SIG-M5 treated with dmso at 0.1 percent for 504 hours (cell line): Measurements from ENCODE around the gene ERC2.
A peak's percentile ranks its signal among the peaks of the same experiment; 100 is the strongest.

Experiments used
- DNase-seq: peaks from one replicate; lab custom pipeline; 2025; ENCODE audit not compliant: unreplicated experiment; lab: John Stamatoyannopoulos, UW

The ERC2 gene

DNA sequence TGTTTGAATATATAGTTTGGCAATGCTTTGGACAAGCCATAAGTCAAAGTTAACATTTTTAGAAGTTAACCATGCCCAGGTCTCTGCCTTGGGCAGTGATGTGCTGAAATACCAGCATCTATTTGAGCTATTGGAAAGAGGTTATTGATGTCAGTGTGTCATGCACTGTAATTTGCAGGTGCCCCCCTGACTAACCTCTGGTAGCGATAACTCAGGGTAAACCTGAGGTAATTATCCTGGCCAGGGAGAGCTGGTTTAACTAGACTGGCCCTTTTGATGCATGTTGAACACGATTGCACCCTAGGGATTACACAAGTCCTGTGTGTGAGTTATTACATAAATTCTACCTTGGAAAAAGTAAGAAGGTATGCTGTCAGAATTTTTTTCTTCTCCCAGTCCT is 525.4 kb downstream of the ERC2 start:
- no peak for DNase-seq

GRCh38 chr3:55939287-55939686 is 529.0 kb downstream of the ERC2 start:
- no peak for DNase-seq

- no peak for DNase-seq
Measured at GRCh38 chr3:55937301-55937700, 531.0 kb downstream of the ERC2 start.

- DNase-seq: no peak
Measured at GRCh38 chr3:55936549-55937052, 531.7 kb downstream of the ERC2 start.

GRCh38 chr3:55935241-55935640 is 533.0 kb downstream of the ERC2 start:
- DNase-seq: no peak

GRCh38 chr3:55934771-55935170 is 533.5 kb downstream of the ERC2 start:
- DNase-seq: no peak

DNA sequence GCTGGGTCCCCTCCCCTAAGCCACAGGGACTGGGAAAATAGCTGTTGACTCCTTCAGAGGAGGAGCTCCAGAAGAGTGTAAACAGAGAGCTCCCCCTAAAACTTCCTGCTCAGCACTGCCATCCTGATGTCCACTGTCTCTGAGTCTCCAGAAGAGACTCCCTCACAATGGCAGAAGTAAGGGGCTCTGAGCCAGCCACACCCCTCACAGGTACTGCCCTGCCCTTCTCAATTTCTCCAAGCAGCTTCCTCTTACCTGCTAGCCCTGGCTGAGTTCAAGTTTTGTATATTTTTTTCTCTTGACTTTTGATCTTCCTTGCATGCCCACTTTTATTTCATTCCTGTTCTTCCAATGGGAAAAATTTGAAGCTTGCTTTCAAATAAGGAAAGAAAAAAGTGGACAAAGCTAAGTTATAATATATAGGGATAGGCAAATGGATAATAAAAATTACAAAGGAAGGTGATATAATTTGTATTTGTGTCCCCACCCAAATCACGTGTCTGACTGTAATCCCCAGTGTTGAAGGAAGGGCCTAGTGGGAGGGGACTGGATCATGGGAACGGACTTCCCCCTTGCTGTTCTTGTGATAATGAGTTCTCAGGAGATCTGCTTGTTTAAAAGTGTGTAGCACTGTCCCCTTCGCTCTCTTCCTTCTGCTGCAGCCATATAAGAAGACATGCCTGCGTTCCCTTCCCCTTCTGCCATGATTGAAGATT is 539.0 kb downstream of the ERC2 start:
- DNase-seq: no peak

DNA sequence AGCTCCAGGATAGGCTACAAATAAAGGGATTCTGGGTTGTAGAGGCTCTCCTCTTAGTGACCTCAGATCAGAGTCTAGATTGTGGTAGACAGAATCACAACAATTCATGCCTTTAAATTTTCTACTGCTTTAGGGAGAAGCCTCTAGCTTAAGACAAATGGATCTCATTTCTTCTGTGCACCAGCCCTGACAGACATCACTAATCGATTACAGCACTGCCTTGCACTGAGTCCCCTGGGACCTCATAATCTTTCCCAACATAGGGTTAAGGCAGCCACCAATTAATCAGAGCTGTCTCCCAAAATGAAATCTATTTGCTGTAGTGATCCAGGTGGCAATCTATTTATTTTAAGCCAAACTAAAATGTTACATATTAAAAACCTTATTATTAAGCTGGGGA is 544.6 kb downstream of the ERC2 start:
- DNase-seq: no peak

GRCh38 chr3:55923207-55923606 is 545.1 kb downstream of the ERC2 start:
- no peak for DNase-seq

DNA sequence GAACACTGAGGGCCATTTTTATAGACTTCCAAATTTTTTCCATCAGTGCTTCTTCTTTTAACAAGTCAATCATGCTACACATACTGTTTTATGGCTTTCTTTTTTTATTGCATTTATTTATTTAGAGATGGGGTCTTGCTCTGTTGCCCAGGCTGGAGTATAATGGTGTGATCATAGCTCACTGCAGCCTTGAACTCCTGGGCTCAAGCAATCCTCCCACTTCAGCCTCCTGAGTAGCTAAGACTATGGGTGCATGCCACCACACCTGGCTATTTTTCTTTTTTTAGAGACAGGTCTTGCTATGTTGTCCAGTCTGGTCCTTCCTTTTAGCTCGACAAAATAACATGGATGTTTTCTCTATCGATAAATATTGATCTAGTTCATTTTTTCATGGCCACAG is 555.4 kb downstream of the ERC2 start:
- DNase-seq: no peak

DNA sequence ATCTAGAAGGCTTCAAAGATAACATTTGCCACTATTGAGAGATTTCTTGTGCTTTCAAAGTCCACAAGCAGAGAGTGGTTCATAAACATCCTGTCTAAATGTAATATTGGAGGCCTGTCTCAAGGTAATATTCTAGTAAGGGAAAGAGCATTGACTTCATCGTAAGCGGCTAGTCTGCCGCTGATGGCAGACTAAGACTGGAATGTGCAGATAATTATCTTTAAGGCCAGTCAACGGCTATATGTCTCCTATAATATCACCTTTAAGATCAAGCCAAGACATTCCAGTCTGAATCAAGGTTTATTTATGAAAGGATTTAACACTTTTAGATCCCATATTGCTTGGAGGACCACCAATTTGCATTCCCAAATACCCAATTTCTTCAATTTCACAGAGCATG is 557.0 kb downstream of the ERC2 start:
- no peak for DNase-seq

DNA sequence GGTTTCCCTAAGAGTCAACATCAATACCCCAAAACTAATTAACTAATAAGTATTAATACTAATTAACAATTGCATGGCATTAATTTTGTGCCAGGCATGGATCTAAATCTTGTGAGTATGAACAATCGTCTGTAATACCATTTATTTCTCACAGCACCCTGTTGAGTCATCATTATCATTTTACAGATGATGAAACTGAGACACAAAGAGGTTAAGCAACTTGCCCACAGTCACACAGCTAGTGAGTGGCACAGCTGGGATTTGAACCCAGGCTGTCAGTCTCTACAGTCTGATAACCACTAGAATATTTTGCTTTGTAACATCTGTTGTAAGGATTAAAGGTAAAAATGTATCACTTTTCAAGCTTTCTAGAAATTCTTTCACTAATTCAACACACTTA is 557.7 kb downstream of the ERC2 start:
- DNase-seq: no peak

DNA sequence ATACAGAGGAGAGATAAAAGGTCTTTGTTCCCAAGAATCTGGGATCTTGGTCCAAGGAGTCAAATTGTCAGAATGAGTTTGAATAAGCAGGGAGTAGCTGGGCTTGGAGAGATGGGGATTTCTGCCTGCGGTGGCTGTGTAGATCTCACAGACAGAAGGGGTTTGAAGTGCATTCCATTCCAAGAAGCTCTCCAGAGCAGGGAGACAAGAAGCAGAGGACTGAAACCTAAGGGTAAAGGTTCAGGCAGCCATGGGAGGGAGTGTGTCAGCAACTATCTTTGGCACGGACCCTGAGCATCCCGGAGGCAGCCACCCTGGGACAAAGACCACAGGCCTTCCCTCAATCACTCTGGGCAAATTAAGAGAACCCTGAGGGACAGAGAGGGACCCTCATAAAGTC is 558.9 kb downstream of the ERC2 start:
- no peak for DNase-seq

DNA sequence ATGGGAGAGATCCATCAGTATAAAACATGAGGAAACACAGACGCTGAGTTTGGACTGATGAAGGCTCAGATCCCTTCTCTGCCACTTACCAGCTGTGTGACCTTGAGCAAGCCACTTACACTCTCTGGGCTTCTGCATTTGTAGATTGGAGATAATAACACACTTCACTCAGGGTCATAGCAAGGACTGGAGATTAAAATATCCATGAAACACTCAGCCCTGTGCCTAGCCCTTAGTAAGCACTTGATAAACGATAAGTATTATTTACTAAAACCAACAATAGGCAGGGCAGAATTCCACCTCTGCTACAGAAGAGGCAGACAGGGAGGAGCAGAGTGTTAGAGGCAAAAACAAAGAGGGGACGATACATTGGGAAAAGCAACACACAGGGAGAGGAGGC is 560.7 kb downstream of the ERC2 start:
- DNase-seq: no peak

GRCh38 chr3:55906896-55907295 is 561.4 kb downstream of the ERC2 start:
- DNase-seq: no peak

DNA sequence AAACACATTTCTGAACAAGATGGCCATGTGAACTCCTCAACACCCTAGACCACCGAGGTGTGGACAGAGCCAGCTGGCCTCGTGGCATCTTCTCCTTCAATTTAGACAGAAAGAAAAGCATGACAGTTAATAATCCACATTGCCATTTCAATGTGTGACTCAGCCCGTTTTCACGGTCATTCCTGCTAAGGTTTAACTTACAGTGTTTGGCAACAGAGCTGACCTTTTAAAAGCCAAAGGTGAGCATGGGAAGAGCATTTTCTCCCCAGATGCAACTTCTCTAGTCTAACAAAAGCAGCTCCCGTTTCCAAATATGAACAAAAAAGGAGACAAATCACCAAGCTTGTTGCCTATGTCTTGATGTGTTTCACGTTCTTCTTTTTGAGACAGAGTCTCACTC is 563.6 kb downstream of the ERC2 start:
- no peak for DNase-seq

- DNase-seq: no peak
Measured at GRCh38 chr3:55903680-55904079, 564.6 kb downstream of the ERC2 start.

GRCh38 chr3:55902221-55902900 is 565.9 kb downstream of the ERC2 start:
- DNase-seq: no peak

- DNase-seq: no peak
Measured at GRCh38 chr3:55899887-55900286, 568.4 kb downstream of the ERC2 start.

DNA sequence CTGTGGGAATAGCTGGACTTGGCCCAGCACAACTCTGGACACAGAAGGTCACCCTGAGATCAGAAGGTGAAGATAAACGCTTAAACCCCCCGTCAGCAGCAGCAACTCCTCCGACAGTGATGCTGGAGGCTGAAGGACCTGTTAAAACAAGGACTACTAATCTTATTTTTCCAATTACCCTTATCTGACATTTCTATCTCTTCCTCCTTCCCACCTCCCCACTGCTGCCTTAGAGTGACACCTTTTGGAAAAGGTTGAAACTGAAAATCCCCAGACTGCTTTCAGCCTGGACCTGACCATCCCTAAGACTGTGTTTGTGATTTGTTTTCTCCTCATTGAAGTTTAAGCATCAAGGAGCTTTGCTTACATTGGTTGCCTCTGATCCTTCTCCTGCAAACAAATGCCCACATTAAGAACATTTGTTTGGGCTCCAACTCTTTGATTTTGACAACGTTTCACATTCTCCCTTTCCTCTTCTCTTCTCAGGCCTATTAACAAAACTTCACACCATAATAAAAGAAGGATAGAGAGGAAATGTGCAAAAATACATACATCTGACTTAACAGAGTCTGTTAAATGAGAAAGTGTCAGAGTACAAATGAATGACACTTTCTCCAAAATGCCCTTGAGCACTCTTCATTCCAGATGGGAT is 570.6 kb downstream of the ERC2 start:
- peak; percentile 7 for DNase-seq

DNA sequence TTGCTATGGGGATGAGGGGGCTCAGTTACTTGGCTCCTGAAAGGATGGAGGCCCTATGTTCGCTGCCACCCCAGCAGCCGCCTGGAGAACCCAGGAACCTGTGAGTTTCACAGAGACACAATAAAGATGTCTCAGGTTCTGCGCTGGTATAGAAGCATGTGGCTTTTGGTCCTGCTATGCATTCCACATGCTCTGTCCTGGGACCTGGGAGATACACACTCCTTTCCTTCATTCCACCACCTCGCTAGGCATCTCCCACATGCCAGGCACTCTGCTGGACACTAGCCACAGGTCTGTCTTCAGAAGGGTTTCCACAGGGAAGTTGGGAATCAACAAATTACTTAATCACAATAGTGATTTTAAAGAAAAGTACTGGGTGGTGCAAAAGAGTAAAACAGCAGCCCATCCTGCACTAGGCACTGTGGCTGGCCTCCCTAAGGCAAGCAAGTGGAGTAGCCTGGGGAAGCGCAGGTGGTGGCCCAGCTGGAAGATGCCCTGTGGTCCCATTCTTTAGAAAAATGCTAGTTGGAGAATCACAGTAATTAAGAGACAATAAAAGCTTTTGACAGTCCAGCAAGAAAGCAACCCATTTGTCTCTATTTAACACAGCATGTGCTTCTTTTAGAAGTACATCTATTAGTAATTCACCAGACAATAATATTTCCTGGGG is 572.2 kb downstream of the ERC2 start:
- DNase-seq: no peak

DNA sequence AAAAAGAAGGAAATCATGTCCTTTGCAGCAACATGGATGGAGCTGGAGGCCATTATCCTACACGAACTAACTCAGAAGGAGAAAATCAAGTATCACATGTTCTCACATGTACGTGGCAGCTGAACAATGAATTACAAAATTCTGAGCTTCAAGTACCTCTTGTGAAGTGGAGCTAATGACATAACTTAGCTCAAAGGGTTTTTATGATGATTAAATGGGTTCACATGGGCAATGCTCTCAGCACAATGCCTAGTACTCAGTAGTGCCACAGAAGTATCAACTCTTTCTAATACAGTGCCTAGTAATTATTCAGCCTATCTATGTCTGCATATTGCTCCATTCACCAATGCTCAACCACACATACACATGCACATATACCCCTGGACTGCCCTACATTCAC is 573.7 kb downstream of the ERC2 start:
- no peak for DNase-seq
